GM23338 (cell line): Measurements from ENCODE around the gene CHMP4B. TPM values are rescaled to one million over a fixed set of nuclear protein-coding genes. Genes with fewer than 3 reads are reported as not detected.

Experiments used
- ATAC-seq: fragments of 200-7000 bp; cut with Tn5 transposase; 3 replicates; pipeline ENCODE4 v1.9.1; 2020
- DNase-seq: peaks from one replicate; pipeline ENCODE4 v3.0.0-alpha.2; 2015; ENCODE audit warnings: low spot score
- H2AFZ ChIP-seq: fragments of 200-600 bp; sonication (generic); 2 replicates; pipeline ENCODE4 v1.8.0; 2016; ENCODE audit warnings: antibody characterized with exemption, mild to moderate bottlenecking, moderate library complexity
- H3F3A ChIP-seq: fragments of 200-600 bp; sonication (generic); replicated peaks from 2 replicates; pipeline ENCODE4 v1.8.0; 2017; ENCODE audit warnings: antibody characterized with exemption, mixed run types, low read depth
- H3K27ac ChIP-seq: fragments of 200-600 bp; sonication (generic); 2 replicates; pipeline ENCODE4 v1.6.1; 2016; ENCODE audit warnings: low read depth
- H3K27me3 ChIP-seq: fragments of 200-600 bp; sonication (generic); 2 replicates; pipeline ENCODE4 v1.8.0; 2016; ENCODE audit warnings: mild to moderate bottlenecking, mixed run types, moderate library complexity; ENCODE audit not compliant: insufficient read depth
- H3K36me3 ChIP-seq: fragments of 200-600 bp; sonication (generic); 2 replicates; pipeline ENCODE4 v1.8.0; 2016; ENCODE audit warnings: mild to moderate bottlenecking; ENCODE audit not compliant: insufficient read depth
- H3K4me1 ChIP-seq: fragments of 200-600 bp; sonication (generic); 2 replicates; pipeline ENCODE4 v1.8.0; 2016; ENCODE audit warnings: mild to moderate bottlenecking, moderate library complexity; ENCODE audit not compliant: insufficient read depth
- H3K4me2 ChIP-seq: fragments of 200-600 bp; sonication (generic); 2 replicates; pipeline ENCODE4 v1.7.1; 2017; ENCODE audit warnings: mixed run types
- H3K4me3 ChIP-seq: fragments of 200-600 bp; sonication (generic); 2 replicates; pipeline ENCODE4 v1.6.1; 2016; ENCODE audit warnings: mixed run types
- H3K79me2 ChIP-seq: fragments of 200-600 bp; sonication (generic); replicated peaks from 2 replicates; pipeline ENCODE4 v1.8.0; 2017; ENCODE audit warnings: mild to moderate bottlenecking; ENCODE audit not compliant: insufficient read depth
- H3K9me2 ChIP-seq: fragments of 200-600 bp; sonication (generic); 2 replicates; pipeline ENCODE4 v1.8.0; 2017; ENCODE audit not compliant: insufficient read depth
- H4K20me1 ChIP-seq: fragments of 200-600 bp; sonication (generic); replicated peaks from 2 replicates; pipeline ENCODE4 v1.8.0; 2017; ENCODE audit warnings: mild to moderate bottlenecking; ENCODE audit not compliant: insufficient read depth
- H3K27ac Mint-ChIP-seq: 2 replicates; pipeline ENCODE4 v1.8.0; 2020; ENCODE audit warnings: inconsistent platforms, mild to moderate bottlenecking, moderate library complexity, mixed read lengths
- H3K27me3 Mint-ChIP-seq: 3 replicates; pipeline ENCODE4 v1.8.0; 2022; ENCODE audit warnings: low read depth, mild to moderate bottlenecking, moderate library complexity, mixed read lengths, inconsistent platforms; ENCODE audit not compliant: insufficient read depth, poor library complexity
- H3K36me3 Mint-ChIP-seq: 3 replicates; pipeline ENCODE4 v1.8.0; 2021; ENCODE audit warnings: low read depth, mild to moderate bottlenecking, inconsistent platforms, moderate library complexity, mixed read lengths
- H3K4me1 Mint-ChIP-seq: 3 replicates; pipeline ENCODE4 v1.8.0; 2020; ENCODE audit warnings: mild to moderate bottlenecking, inconsistent platforms, mixed read lengths
- H3K4me3 Mint-ChIP-seq: 3 replicates; pipeline ENCODE4 v1.8.0; 2021; ENCODE audit warnings: moderate library complexity, mild to moderate bottlenecking, inconsistent platforms, mixed read lengths
- H3K9me3 Mint-ChIP-seq: 3 replicates; pipeline ENCODE4 v1.8.0; 2020; ENCODE audit warnings: moderate library complexity, mild to moderate bottlenecking, inconsistent platforms, mixed read lengths
- CREB1 ChIP-seq: fragments of 250-450 bp; sonication (Bioruptor Pico); IDR thresholded peaks from 2 replicates; pipeline ENCODE4 v1.5.0; 2020; ENCODE audit warnings: low read depth, mild to moderate bottlenecking, moderate library complexity
- CTCF ChIP-seq, 2 experiments: fragments of 200-600 bp in 1 of 2; sonication (generic) in 1 of 2; conservative IDR thresholded peaks; 2 replicates each; pipeline versions ENCODE4 v1.5.1 to v1.6.1; 2016 to 2017; ENCODE audit warnings: antibody characterized with exemption in 2 of 2, low read depth in 2 of 2, mild to moderate bottlenecking in 2 of 2, moderate library complexity in 1 of 2
- EZH2 ChIP-seq: fragments of 200-600 bp; sonication (generic); IDR thresholded peaks from one replicate; pipeline ENCODE4 v1.8.0; 2017; ENCODE audit warnings: antibody characterized with exemption, mild to moderate bottlenecking, low read depth; ENCODE audit not compliant: unreplicated experiment
- EZH2phosphoT487 ChIP-seq: fragments of 200-600 bp; sonication (generic); IDR thresholded peaks from one replicate; pipeline ENCODE4 v1.8.1; 2018; ENCODE audit warnings: antibody characterized with exemption; ENCODE audit not compliant: unreplicated experiment
- JUNB ChIP-seq: IDR thresholded peaks from one replicate; pipeline ENCODE4 v1.6.1; 2016; ENCODE audit warnings: antibody characterized with exemption; ENCODE audit not compliant: unreplicated experiment
- NANOG ChIP-seq: IDR thresholded peaks from 2 replicates; pipeline ENCODE4 v1.6.1; 2016; ENCODE audit warnings: antibody characterized with exemption, borderline replicate concordance
- POLR2AphosphoS5 ChIP-seq: IDR thresholded peaks from 2 replicates; pipeline ENCODE4 v1.6.1; 2016; ENCODE audit warnings: antibody characterized with exemption, low read depth
- STAT1 ChIP-seq: IDR thresholded peaks from one replicate; pipeline ENCODE4 v1.6.1; 2016; ENCODE audit warnings: antibody characterized with exemption; ENCODE audit not compliant: unreplicated experiment
- ZNF114 ChIP-seq: fragments of 250-450 bp; sonication (Bioruptor Pico); IDR thresholded peaks from 2 replicates; pipeline ENCODE4 v1.5.0; 2020; ENCODE audit warnings: mild to moderate bottlenecking, moderate library complexity
- ZNF331 ChIP-seq: fragments of 250-450 bp; sonication (Bioruptor Pico); IDR thresholded peaks from 2 replicates; pipeline ENCODE4 v1.5.0; 2020; ENCODE audit warnings: low read depth, mild to moderate bottlenecking, moderate library complexity
- ZNF462 ChIP-seq: fragments of 250-450 bp; sonication (Bioruptor Pico); IDR thresholded peaks from 2 replicates; pipeline ENCODE4 v1.5.0; 2020; ENCODE audit warnings: mild to moderate bottlenecking, moderate library complexity
- polyA plus RNA-seq: library from polyadenylated mRNA; unstranded; fragments of >200 nt; fragmentation: Nextera tagmentation; extraction: Ambion mirVana; gene quantifications from 2 replicates; pipeline ENCODE4 v1.2.1, GENCODE V29; 2016
- total RNA-seq: library from RNA; depleted of rRNA; stranded (reverse); fragments of >200 nt; shearing (Covaris generic); gene quantifications from 2 replicates; pipeline ENCODE4 v1.2.3, GENCODE V29; 2014
- TF ChIP-seq, protein P1 (sequence below): IDR thresholded peaks from 2 replicates; pipeline ENCODE4 v1.6.1; 2016; ENCODE audit warnings: antibody characterized with exemption
- TF ChIP-seq, protein P2 (sequence below): IDR thresholded peaks from one replicate; pipeline ENCODE4 v1.6.1; 2018; ENCODE audit warnings: antibody characterized with exemption; ENCODE audit not compliant: unreplicated experiment

CHMP4B gene
- total and polyA plus RNA-seq, 2 experiments from 2014 or later: 14.5 to 49.3 TPM

- 0 out of 3 replicates have a peak, but pooled peaks cover 3% of the 10 kb centered on the region for H3K36me3 Mint-ChIP-seq
- TF ChIP-seq JUNB: no peak
- TF ChIP-seq ZNF114 (CRISPR knock-in tag): no peak
- no peak for TF ChIP-seq EZH2phosphoT487
- TF ChIP-seq, protein P1, sequence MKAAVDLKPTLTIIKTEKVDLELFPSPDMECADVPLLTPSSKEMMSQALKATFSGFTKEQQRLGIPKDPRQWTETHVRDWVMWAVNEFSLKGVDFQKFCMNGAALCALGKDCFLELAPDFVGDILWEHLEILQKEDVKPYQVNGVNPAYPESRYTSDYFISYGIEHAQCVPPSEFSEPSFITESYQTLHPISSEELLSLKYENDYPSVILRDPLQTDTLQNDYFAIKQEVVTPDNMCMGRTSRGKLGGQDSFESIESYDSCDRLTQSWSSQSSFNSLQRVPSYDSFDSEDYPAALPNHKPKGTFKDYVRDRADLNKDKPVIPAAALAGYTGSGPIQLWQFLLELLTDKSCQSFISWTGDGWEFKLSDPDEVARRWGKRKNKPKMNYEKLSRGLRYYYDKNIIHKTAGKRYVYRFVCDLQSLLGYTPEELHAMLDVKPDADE: no peak
- TF ChIP-seq STAT1: no peak
- no peak for TF ChIP-seq NANOG
- TF ChIP-seq, protein P2, sequence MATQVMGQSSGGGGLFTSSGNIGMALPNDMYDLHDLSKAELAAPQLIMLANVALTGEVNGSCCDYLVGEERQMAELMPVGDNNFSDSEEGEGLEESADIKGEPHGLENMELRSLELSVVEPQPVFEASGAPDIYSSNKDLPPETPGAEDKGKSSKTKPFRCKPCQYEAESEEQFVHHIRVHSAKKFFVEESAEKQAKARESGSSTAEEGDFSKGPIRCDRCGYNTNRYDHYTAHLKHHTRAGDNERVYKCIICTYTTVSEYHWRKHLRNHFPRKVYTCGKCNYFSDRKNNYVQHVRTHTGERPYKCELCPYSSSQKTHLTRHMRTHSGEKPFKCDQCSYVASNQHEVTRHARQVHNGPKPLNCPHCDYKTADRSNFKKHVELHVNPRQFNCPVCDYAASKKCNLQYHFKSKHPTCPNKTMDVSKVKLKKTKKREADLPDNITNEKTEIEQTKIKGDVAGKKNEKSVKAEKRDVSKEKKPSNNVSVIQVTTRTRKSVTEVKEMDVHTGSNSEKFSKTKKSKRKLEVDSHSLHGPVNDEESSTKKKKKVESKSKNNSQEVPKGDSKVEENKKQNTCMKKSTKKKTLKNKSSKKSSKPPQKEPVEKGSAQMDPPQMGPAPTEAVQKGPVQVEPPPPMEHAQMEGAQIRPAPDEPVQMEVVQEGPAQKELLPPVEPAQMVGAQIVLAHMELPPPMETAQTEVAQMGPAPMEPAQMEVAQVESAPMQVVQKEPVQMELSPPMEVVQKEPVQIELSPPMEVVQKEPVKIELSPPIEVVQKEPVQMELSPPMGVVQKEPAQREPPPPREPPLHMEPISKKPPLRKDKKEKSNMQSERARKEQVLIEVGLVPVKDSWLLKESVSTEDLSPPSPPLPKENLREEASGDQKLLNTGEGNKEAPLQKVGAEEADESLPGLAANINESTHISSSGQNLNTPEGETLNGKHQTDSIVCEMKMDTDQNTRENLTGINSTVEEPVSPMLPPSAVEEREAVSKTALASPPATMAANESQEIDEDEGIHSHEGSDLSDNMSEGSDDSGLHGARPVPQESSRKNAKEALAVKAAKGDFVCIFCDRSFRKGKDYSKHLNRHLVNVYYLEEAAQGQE: no peak
- no peak for TF ChIP-seq CTCF (conservative IDR thresholded peaks at IDR 0.05; ENCODE audit: low read depth in 2 of 2)
- no peak for TF ChIP-seq CREB1 (CRISPR knock-in tag)
- no peak for TF ChIP-seq EZH2
- no peak for TF ChIP-seq ZNF331 (CRISPR knock-in tag)
- TF ChIP-seq ZNF462: no peak
- TF ChIP-seq POLR2AphosphoS5: no peak
- Histone ChIP-seq H3K4me1 (no peaks in the 10 kb centered on the region), H3K27me3 (no peaks in the 10 kb centered on the region), H3K79me2 (no peaks in the 10 kb centered on the region), H3K27ac (no peak overlapping the region), H4K20me1 (no peaks in the 10 kb centered on the region), H3K4me3 (no peak overlapping the region), H3K36me3 (no peaks in the 10 kb centered on the region), H2AFZ (no peak overlapping the region), H3K4me2 (no peak overlapping the region), H3K9me2 (no peaks in the 10 kb centered on the region), H3F3A (no peaks in the 10 kb centered on the region)
- H3K4me1 Mint-ChIP-seq: peaks cover 6% of the 10 kb centered on the region
- ATAC-seq (no peak), DNase-seq (no peak)
- no peak overlapping the region for H3K4me3 Mint-ChIP-seq
- H3K27ac Mint-ChIP-seq: no peak overlapping the region
- H3K27me3 Mint-ChIP-seq: no peaks in the 10 kb centered on the region
- H3K9me3 Mint-ChIP-seq: no peaks in the 10 kb centered on the region
These were observed 39.2 kb upstream of the CHMP4B start for GRCh38 chr20:33771938-33772337.
